Measurements from ENCODE around the gene RANBP9.

DNA sequence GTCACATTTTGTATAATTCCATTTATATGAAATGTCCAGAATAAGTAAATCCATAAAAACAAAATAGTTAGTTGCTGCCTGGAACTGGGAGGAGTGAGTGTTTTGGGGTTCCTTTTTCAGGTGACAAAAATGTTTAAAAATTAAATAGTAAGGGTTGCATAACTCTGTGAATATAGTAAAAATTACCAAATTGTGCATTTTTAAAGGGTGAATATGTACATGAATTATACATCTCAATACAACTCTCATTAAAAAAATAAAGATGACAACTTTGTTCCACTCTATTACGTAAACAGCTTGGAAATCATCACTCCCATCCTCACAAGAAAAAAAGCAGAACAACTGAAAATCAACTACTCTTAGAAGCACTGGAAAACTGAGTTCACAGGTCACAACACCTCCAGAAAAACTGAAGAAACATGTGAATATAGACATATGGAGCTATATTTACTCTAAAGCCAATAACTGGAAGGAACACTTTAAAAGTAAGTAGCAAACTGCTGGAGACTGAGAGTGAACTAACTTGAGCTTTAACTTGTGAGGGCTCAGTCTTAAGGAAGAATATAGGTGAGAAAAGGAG is 40.0 kb downstream of the RANBP9 start:
- no peak for TF ChIP-seq SP1 (IDR thresholded peaks at IDR 0.05)
- no peak for TF ChIP-seq CTCF (IDR thresholded peaks at IDR 0.05; ENCODE audit: low read depth, low read length, missing input control)
- TF ChIP-seq REST (IDR thresholded peaks at IDR 0.05) = no peak
- no peak for TF ChIP-seq RAD21 (IDR thresholded peaks at IDR 0.05)
- TF ChIP-seq ZBTB33 (IDR thresholded peaks at IDR 0.05) = no peak
- TF ChIP-seq RXRA (IDR thresholded peaks at IDR 0.05) = no peak
- no peak for TF ChIP-seq YY1 (IDR thresholded peaks at IDR 0.05)
- TF ChIP-seq EGR1 (IDR thresholded peaks at IDR 0.05; ENCODE audit: low read depth in 2 of 2) = no peak
- TF ChIP-seq HNF4A (conservative IDR thresholded peaks at IDR 0.05) = no peak
- no peak for TF ChIP-seq NR2F2 (IDR thresholded peaks at IDR 0.05)

Measured in liver (tissue), 3 donors.